ENCODE measurements around the gene ECHS1. TPM values are rescaled to one million over a fixed set of nuclear protein-coding genes. Genes with fewer than 3 reads are reported as not detected.

ECHS1 gene
- total and polyA plus RNA-seq, 10 of the 15 experiments (the other 5 are each of a cell fraction or from before 2014, with no cell fraction given), result 32.7 to 164 (median 62.4) TPM

GRCh38 chr10:133356549-133357284 lies 16.4 kb downstream of the ECHS1 start (continued):
- no peak for TF ChIP-seq STAT3 (IDR thresholded peaks at IDR 0.05; ENCODE audit: low read depth, low read length)
- no peak for TF ChIP-seq ZNF217 (IDR thresholded peaks at IDR 0.05)
- TF ChIP-seq ESRRA (IDR thresholded peaks at IDR 0.05; ENCODE audit: low read length), result no peak

- 94% methylated on average over 3 of the region's 3 CpGs for WGBS (ENCODE audit: insufficient coverage, insufficient replicate concordance, low lambda C conversion rate, missing lambda C conversion rate)
- H3K4me2 ChIP-seq (ENCODE audit: control insufficient read depth, insufficient read depth), result no peak overlapping the region
- H3K4me3 ChIP-seq, result no peak overlapping the region
- FAIRE-seq (no peak), DNase-seq (ENCODE audit: low read depth, low spot score) (no peak), ATAC-seq (no peak)
- no peaks in the 10 kb centered on the region for H3K36me3 ChIP-seq (ENCODE audit: control insufficient read depth in 2 of 2, insufficient read depth in 2 of 2, low read length in 1 of 2)
- no TSS peak for BruUV-seq (replicated peaks)
- H3K27me3 ChIP-seq (replicated peaks in 1 of 2; ENCODE audit: control insufficient read depth in 2 of 2, insufficient read depth in 2 of 2, low read length in 1 of 2), result no peaks in the 10 kb centered on the region
- ChIA-PET SMC1A (ENCODE audit: uncharacterized antibody, unreplicated experiment) (interaction anchor here (1.0 kb wide), 1 partner anchor 12 kb away, joined by 4 read pairs; no protein-coding TSS in a partner anchor), CTCF (interaction anchor here (1.2 kb wide), 1 partner anchor 82 kb away, joined by 5 read pairs; no protein-coding TSS in a partner anchor), RAD21 (ENCODE audit: unreplicated experiment) (interaction anchor here (0.9 to 1.2 kb wide), 2 partner anchors 26 to 45 kb away, joined by 3 read pairs; no protein-coding TSS in a partner anchor), POLR2A (interaction anchor here (0.6 kb wide), 1 partner anchor 17 kb away, joined by 3 read pairs; no protein-coding TSS in a partner anchor)
- no peaks in the 10 kb centered on the region; the same call in 1 of the 2 replicates for H3K79me2 ChIP-seq (ENCODE audit: control insufficient read depth, insufficient read depth, low read length)
- no peak overlapping the region for H3K27ac ChIP-seq (ENCODE audit: control insufficient read depth, insufficient read depth)
- TF ChIP-seq EZH2 (IDR thresholded peaks at IDR 0.05; ENCODE audit: borderline replicate concordance, control insufficient read depth, low read depth, low read length), result no peak
- TF ChIP-seq IRF3 (IDR thresholded peaks at IDR 0.05), result no peak
- no peak for TF ChIP-seq ASH2L (IDR thresholded peaks at IDR 0.05; ENCODE audit: borderline replicate concordance, low read depth)
- no peak for TF ChIP-seq CBFB (IDR thresholded peaks at IDR 0.05; ENCODE audit: low read depth)
- no peak for TF ChIP-seq BMI1 (IDR thresholded peaks at IDR 0.05; ENCODE audit: borderline replicate concordance)
- no peak for TF ChIP-seq HCFC1 (IDR thresholded peaks at IDR 0.05; ENCODE audit: low read length)
- in situ Hi-C loops (cut with MboI), result no loop called here
- no peaks in the 10 kb centered on the region for H4K20me1 ChIP-seq (ENCODE audit: control insufficient read depth, insufficient read depth)
- H3K9me3 ChIP-seq (replicated peaks; ENCODE audit: control insufficient read depth, insufficient read depth, low read length), result no peaks in the 10 kb centered on the region
- H2AFZ ChIP-seq (ENCODE audit: control insufficient read depth, low read depth, low read length), result no peak overlapping the region
- intact Hi-C loops (cut with micrococcal nuclease; ENCODE audit: unreplicated experiment), result no loop called here
- peaks cover 2% of the 10 kb centered on the region for H3K4me1 ChIP-seq (ENCODE audit: control insufficient read depth, insufficient read depth, low read length)
- no peak overlapping the region for H3K9ac ChIP-seq (ENCODE audit: control insufficient read depth, insufficient read depth, low read length)
Observed at GRCh38 chr10:133355991-133356390, 17.2 kb downstream of the ECHS1 start.

All from GM12878 (cell line).